Ovary (tissue), 3 donors: ENCODE results near the gene OCEL1.

Experiments used
- EP300 ChIP-seq: sonication (generic); formaldehyde crosslinking; IDR thresholded peaks from one replicate; pipeline ENCODE4 v1.6.1; 2017; ENCODE audit warnings: antibody characterized with exemption
- POLR2A ChIP-seq: fragments of 450-650 bp; IDR thresholded peaks from one replicate; pipeline ENCODE4 v1.6.1; 2017; ENCODE audit warnings: antibody characterized with exemption, mild to moderate bottlenecking, moderate library complexity
- TF ChIP-seq, protein P1 (sequence below), 3 donors: fragments of 450-650 bp in 2 of 3; fragments of 200-600 bp in 1 of 3; IDR thresholded peaks; one replicate each; pipeline versions ENCODE4 v1.5.1 to v1.8.0; 2016 to 2022; ENCODE audit warnings: antibody characterized with exemption in 3 of 3, mild to moderate bottlenecking in 1 of 3
- donor health status: DM: no; HTN: no; CAD: no.

GRCh38 chr19:17232258-17232657 is 6.2 kb downstream of the OCEL1 start:
- TF ChIP-seq, protein P1, sequence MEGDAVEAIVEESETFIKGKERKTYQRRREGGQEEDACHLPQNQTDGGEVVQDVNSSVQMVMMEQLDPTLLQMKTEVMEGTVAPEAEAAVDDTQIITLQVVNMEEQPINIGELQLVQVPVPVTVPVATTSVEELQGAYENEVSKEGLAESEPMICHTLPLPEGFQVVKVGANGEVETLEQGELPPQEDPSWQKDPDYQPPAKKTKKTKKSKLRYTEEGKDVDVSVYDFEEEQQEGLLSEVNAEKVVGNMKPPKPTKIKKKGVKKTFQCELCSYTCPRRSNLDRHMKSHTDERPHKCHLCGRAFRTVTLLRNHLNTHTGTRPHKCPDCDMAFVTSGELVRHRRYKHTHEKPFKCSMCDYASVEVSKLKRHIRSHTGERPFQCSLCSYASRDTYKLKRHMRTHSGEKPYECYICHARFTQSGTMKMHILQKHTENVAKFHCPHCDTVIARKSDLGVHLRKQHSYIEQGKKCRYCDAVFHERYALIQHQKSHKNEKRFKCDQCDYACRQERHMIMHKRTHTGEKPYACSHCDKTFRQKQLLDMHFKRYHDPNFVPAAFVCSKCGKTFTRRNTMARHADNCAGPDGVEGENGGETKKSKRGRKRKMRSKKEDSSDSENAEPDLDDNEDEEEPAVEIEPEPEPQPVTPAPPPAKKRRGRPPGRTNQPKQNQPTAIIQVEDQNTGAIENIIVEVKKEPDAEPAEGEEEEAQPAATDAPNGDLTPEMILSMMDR (IDR thresholded peaks at IDR 0.05) = no peak
- TF ChIP-seq POLR2A (no peak), EP300 (no peak)
